Measurements from ENCODE around the gene C1QL1.
A peak's percentile ranks its signal among the peaks of the same experiment; 100 is the strongest.

Gene C1QL1

GRCh38 chr17:44981221-44981968 is 13.3 kb upstream of the C1QL1 start:
- H3K4me3 ChIP-seq (ENCODE audit: low read depth, low read length): no peak overlapping the region
- in situ Hi-C loops (cut with HindIII; ENCODE audit: low sequenced_read_pairs): no loop called here
- no peak for TF ChIP-seq CTCF (IDR thresholded peaks at IDR 0.05; ENCODE audit: low read depth, low read length, missing control alignments)
- DNase-seq (ENCODE audit: low read depth): peak; percentile 23

GRCh38 chr17:44979426-44979995 is 11.4 kb upstream of the C1QL1 start:
- in situ Hi-C loops (cut with HindIII; ENCODE audit: low sequenced_read_pairs): no loop called here
- no peak for DNase-seq (ENCODE audit: low read depth)
- H3K4me3 ChIP-seq (ENCODE audit: low read depth, low read length): no peak overlapping the region
- no peak for TF ChIP-seq CTCF (IDR thresholded peaks at IDR 0.05; ENCODE audit: low read depth, low read length, missing control alignments)

GRCh38 chr17:44978807-44979206 is 10.7 kb upstream of the C1QL1 start:
- DNase-seq (ENCODE audit: low read depth): no peak
- no peak for TF ChIP-seq CTCF (IDR thresholded peaks at IDR 0.05; ENCODE audit: low read depth, low read length, missing control alignments)
- in situ Hi-C loops (cut with HindIII; ENCODE audit: low sequenced_read_pairs): no loop called here
- H3K4me3 ChIP-seq (ENCODE audit: low read depth, low read length): no peak overlapping the region

- H3K4me3 ChIP-seq (ENCODE audit: low read depth, low read length): no peak overlapping the region
- DNase-seq (ENCODE audit: low read depth): no peak
- no peak for TF ChIP-seq CTCF (IDR thresholded peaks at IDR 0.05; ENCODE audit: low read depth, low read length, missing control alignments)
- in situ Hi-C loops (cut with HindIII; ENCODE audit: low sequenced_read_pairs): no loop called here
These were observed 9.9 kb upstream of the C1QL1 start for GRCh38 chr17:44977814-44978550.

- DNase-seq (ENCODE audit: low read depth): no peak
- in situ Hi-C loops (cut with HindIII; ENCODE audit: low sequenced_read_pairs): no loop called here
- no peak overlapping the region for H3K4me3 ChIP-seq (ENCODE audit: low read depth, low read length)
- no peak for TF ChIP-seq CTCF (IDR thresholded peaks at IDR 0.05; ENCODE audit: low read depth, low read length, missing control alignments)
These were observed 9.0 kb upstream of the C1QL1 start for GRCh38 chr17:44977065-44977464.

- no peak overlapping the region for H3K4me3 ChIP-seq (ENCODE audit: low read depth, low read length)
- no peak for TF ChIP-seq CTCF (IDR thresholded peaks at IDR 0.05; ENCODE audit: low read depth, low read length, missing control alignments)
- in situ Hi-C loops (cut with HindIII; ENCODE audit: low sequenced_read_pairs): no loop called here
- no peak for DNase-seq (ENCODE audit: low read depth)
These were observed 8.1 kb upstream of the C1QL1 start for GRCh38 chr17:44976206-44976605.

All from astrocyte of the cerebellum (primary cell).